ENCODE results near the gene ATP23. TPM values are rescaled to one million over a fixed set of nuclear protein-coding genes. Genes with fewer than 3 reads are reported as not detected.

ATP23 gene
- total and polyA plus RNA-seq, 10 of the 15 experiments (the other 5 are each of a cell fraction or from before 2014, with no cell fraction given), result 1.6 to 28.1 (median 15.1) TPM

DNA sequence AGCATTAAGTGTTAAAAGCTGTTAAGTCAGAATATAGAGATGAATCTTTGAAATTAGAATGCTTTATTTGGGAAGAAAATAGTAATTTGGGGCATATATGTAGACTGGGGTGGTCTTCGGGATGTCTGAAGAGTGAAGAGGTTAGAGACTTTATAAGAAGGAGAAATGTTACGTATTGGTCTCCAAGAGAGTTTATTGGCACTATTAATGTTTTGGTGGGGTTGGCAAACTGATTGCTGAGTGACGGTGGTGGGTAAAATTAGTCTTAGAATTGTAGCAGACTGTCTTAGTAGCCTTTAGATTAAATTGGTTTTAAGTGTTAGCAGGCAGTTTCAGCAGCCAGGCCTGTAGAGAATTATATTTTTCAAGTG lies 4.9 kb upstream of the ATP23 start:
- H2AFZ ChIP-seq (ENCODE audit: control insufficient read depth, low read depth, low read length), result peak overlapping the region; percentile 94
- no peaks in the 10 kb centered on the region for H4K20me1 ChIP-seq (ENCODE audit: control insufficient read depth, insufficient read depth)
- BruUV-seq (replicated peaks), result TSS peak; percentile 99
- DNase-seq (ENCODE audit: low read depth, low spot score), result no peak
- H3K4me1 ChIP-seq (ENCODE audit: control insufficient read depth, insufficient read depth, low read length), result no peaks in the 10 kb centered on the region
- H3K27me3 ChIP-seq (replicated peaks in 1 of 2; ENCODE audit: control insufficient read depth in 2 of 2, insufficient read depth in 2 of 2, low read length in 1 of 2), result no peaks in the 10 kb centered on the region
- ChIA-PET SMC1A (ENCODE audit: uncharacterized antibody, unreplicated experiment) (interaction anchor here (0.6 to 0.8 kb wide), 3 partner anchors 32 to 217 kb away, joined by 3 read pairs; no protein-coding TSS in a partner anchor), POLR2A (interaction anchor here (1.8 kb wide), 1 partner anchor 38 kb away, joined by 3 read pairs; no protein-coding TSS in a partner anchor), RAD21 (ENCODE audit: unreplicated experiment) (no interaction called here), CTCF (no interaction called here)
- H3K36me3 ChIP-seq (ENCODE audit: control insufficient read depth in 2 of 2, insufficient read depth in 2 of 2, low read length in 1 of 2), result no peaks in the 10 kb centered on the region
- no peak for ATAC-seq
- H3K9me3 ChIP-seq (replicated peaks; ENCODE audit: control insufficient read depth, insufficient read depth, low read length), result no peaks in the 10 kb centered on the region
- H3K9ac ChIP-seq (ENCODE audit: control insufficient read depth, insufficient read depth, low read length), result peak overlapping the region; percentile 90
- TF ChIP-seq BACH1 (IDR thresholded peaks at IDR 0.05; ENCODE audit: borderline replicate concordance) (0 out of 2 replicates have a peak, but pooled peaks have one; percentile 14), ZNF274 (IDR thresholded peaks at IDR 0.05; ENCODE audit: insufficient read depth, insufficient read length) (no peak), TBL1XR1 (IDR thresholded peaks at IDR 0.05; ENCODE audit: low read depth, low read length) (0 out of 2 replicates have a peak, but pooled peaks have one; percentile 1), PAX8 (IDR thresholded peaks at IDR 0.05) (0 out of 2 replicates have a peak, but pooled peaks have one; percentile 31)
- FAIRE-seq, result no peak
- 30% methylated on average over 3 of the region's 3 CpGs for WGBS (ENCODE audit: insufficient coverage, insufficient replicate concordance, low lambda C conversion rate, missing lambda C conversion rate)
- H3K4me2 ChIP-seq (ENCODE audit: control insufficient read depth, insufficient read depth), result peak overlapping the region; percentile 68
- H3K79me2 ChIP-seq (ENCODE audit: control insufficient read depth, insufficient read depth, low read length), result peaks cover 5% of the 10 kb centered on the region
- in situ Hi-C loops (cut with MboI), result no loop called here
- peak overlapping the region; percentile 79; the same call in 1 of the 2 replicates for H3K4me3 ChIP-seq
- H3K27ac ChIP-seq (ENCODE audit: control insufficient read depth, insufficient read depth), result peak overlapping the region; percentile 86
- intact Hi-C loops (cut with micrococcal nuclease; ENCODE audit: unreplicated experiment), result no loop called here

DNA sequence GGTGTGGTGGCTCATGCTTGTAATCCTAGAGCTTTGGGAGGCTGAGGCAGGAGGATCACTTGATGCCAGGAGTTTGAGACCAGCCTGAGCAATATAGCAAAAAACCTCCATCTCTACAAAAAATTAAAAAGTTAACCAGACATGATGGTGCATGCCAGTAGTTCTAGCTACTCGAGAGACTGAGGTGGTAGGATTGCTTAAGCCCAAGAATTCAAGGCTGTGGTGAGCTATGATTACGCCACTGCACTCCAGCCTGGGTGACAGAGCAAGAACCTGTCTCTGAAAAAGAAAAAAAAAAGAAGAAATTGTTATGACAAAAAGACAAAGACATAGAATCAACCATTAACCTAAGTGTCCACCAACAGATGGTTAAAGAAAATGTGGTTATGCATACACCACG lies 2.1 kb upstream of the ATP23 start:
- H3K4me1 ChIP-seq (ENCODE audit: control insufficient read depth, insufficient read depth, low read length), result peaks cover 7% of the 10 kb centered on the region; the same call in 1 of the 2 replicates
- no peak overlapping the region for H3K9ac ChIP-seq (ENCODE audit: control insufficient read depth, insufficient read depth, low read length)
- peaks cover 10% of the 10 kb centered on the region for H3K79me2 ChIP-seq (ENCODE audit: control insufficient read depth, insufficient read depth, low read length)
- POLR2A ChIA-PET, result no interaction called here
- ATAC-seq (no peak), DNase-seq (ENCODE audit: low read depth, low spot score) (no peak), FAIRE-seq (no peak)
- intact Hi-C loops (cut with micrococcal nuclease; ENCODE audit: unreplicated experiment), result no loop called here
- no peak overlapping the region for H2AFZ ChIP-seq (ENCODE audit: control insufficient read depth, low read depth, low read length)
- SMC1A ChIA-PET (ENCODE audit: uncharacterized antibody, unreplicated experiment), result interaction anchor here (1.4 kb wide), 1 partner anchor 106 kb away, joined by 6 read pairs; no protein-coding TSS in a partner anchor
- in situ Hi-C loops (cut with MboI), result no loop called here
- no peaks in the 10 kb centered on the region for H3K36me3 ChIP-seq (ENCODE audit: control insufficient read depth in 2 of 2, insufficient read depth in 2 of 2, low read length in 1 of 2)
- RAD21 ChIA-PET (ENCODE audit: unreplicated experiment), result interaction anchor here (1.8 kb wide), 1 partner anchor 103 kb away, joined by 3 read pairs; no protein-coding TSS in a partner anchor
- 96% methylated on average over 3 of the region's 3 CpGs for WGBS (ENCODE audit: insufficient coverage, insufficient replicate concordance, low lambda C conversion rate, missing lambda C conversion rate)
- CTCF ChIA-PET, result interaction anchor here (1.5 kb wide), 1 partner anchor 156 kb away, joined by 4 read pairs; the partner anchor contains the start of gene TSFM
- H3K27ac ChIP-seq (ENCODE audit: control insufficient read depth, insufficient read depth), result no peak overlapping the region
- no TSS peak for BruUV-seq (replicated peaks)
- no peaks in the 10 kb centered on the region for H3K27me3 ChIP-seq (replicated peaks in 1 of 2; ENCODE audit: control insufficient read depth in 2 of 2, insufficient read depth in 2 of 2, low read length in 1 of 2)
- no peaks in the 10 kb centered on the region for H3K9me3 ChIP-seq (replicated peaks; ENCODE audit: control insufficient read depth, insufficient read depth, low read length)
- H4K20me1 ChIP-seq (ENCODE audit: control insufficient read depth, insufficient read depth), result no peaks in the 10 kb centered on the region
- no peak overlapping the region for H3K4me2 ChIP-seq (ENCODE audit: control insufficient read depth, insufficient read depth)
- no peak overlapping the region for H3K4me3 ChIP-seq
- TF ChIP-seq HDAC6 (IDR thresholded peaks at IDR 0.05; ENCODE audit: unreplicated experiment) (no peak), NR2F1 (conservative IDR thresholded peaks at IDR 0.05) (no peak), IKZF1 (conservative IDR thresholded peaks at IDR 0.05) (no peak), BMI1 (IDR thresholded peaks at IDR 0.05; ENCODE audit: borderline replicate concordance) (no peak), HDGF (IDR thresholded peaks at IDR 0.05) (no peak)
- TF ChIP-seq, protein P1, sequence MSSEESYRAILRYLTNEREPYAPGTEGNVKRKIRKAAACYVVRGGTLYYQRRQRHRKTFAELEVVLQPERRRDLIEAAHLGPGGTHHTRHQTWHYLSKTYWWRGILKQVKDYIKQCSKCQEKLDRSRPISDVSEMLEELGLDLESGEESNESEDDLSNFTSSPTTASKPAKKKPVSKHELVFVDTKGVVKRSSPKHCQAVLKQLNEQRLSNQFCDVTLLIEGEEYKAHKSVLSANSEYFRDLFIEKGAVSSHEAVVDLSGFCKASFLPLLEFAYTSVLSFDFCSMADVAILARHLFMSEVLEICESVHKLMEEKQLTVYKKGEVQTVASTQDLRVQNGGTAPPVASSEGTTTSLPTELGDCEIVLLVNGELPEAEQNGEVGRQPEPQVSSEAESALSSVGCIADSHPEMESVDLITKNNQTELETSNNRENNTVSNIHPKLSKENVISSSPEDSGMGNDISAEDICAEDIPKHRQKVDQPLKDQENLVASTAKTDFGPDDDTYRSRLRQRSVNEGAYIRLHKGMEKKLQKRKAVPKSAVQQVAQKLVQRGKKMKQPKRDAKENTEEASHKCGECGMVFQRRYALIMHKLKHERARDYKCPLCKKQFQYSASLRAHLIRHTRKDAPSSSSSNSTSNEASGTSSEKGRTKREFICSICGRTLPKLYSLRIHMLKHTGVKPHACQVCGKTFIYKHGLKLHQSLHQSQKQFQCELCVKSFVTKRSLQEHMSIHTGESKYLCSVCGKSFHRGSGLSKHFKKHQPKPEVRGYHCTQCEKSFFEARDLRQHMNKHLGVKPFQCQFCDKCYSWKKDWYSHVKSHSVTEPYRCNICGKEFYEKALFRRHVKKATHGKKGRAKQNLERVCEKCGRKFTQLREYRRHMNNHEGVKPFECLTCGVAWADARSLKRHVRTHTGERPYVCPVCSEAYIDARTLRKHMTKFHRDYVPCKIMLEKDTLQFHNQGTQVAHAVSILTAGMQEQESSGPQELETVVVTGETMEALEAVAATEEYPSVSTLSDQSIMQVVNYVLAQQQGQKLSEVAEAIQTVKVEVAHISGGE (CRISPR knock-in tag; IDR thresholded peaks at IDR 0.05), result no peak
- TF ChIP-seq, protein P2, sequence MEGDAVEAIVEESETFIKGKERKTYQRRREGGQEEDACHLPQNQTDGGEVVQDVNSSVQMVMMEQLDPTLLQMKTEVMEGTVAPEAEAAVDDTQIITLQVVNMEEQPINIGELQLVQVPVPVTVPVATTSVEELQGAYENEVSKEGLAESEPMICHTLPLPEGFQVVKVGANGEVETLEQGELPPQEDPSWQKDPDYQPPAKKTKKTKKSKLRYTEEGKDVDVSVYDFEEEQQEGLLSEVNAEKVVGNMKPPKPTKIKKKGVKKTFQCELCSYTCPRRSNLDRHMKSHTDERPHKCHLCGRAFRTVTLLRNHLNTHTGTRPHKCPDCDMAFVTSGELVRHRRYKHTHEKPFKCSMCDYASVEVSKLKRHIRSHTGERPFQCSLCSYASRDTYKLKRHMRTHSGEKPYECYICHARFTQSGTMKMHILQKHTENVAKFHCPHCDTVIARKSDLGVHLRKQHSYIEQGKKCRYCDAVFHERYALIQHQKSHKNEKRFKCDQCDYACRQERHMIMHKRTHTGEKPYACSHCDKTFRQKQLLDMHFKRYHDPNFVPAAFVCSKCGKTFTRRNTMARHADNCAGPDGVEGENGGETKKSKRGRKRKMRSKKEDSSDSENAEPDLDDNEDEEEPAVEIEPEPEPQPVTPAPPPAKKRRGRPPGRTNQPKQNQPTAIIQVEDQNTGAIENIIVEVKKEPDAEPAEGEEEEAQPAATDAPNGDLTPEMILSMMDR (IDR thresholded peaks at IDR 0.05 in 2 of 3, conservative IDR thresholded peaks at IDR 0.05 in 1 of 3; ENCODE audit: control insufficient read depth in 2 of 3, extremely low read depth in 1 of 3, insufficient read depth in 1 of 3, low read depth in 3 of 3, low read length in 3 of 3), result no peak
